Choroid plexus epithelial cell (primary cell): ENCODE data around the gene DCUN1D3.

Source experiments
- DNase-seq: peaks from one replicate; pipeline ENCODE4 v3.0.0-alpha.2; 2010; ENCODE audit warnings: low read depth
- H3K4me3 ChIP-seq: 2 replicates; pipeline ENCODE4 v1.5.1; 2011; ENCODE audit warnings: low read depth, mild to moderate bottlenecking, control low read depth, low read length, moderate library complexity
- CTCF ChIP-seq: conservative IDR thresholded peaks from 2 replicates; pipeline ENCODE4 v1.5.1; 2011; ENCODE audit warnings: low read depth, mild to moderate bottlenecking, control low read depth, inconsistent platforms, low read length, moderate library complexity

DCUN1D3 gene

GRCh38 chr16:20879175-20880040 is 20.8 kb downstream of the DCUN1D3 start:
- H3K4me3 ChIP-seq: no peak overlapping the region
- peak; percentile 70 for DNase-seq
- no peak for TF ChIP-seq CTCF

- DNase-seq: no peak
- no peak overlapping the region for H3K4me3 ChIP-seq
- TF ChIP-seq CTCF: no peak
Measured at GRCh38 chr16:20878682-20879147, 21.4 kb downstream of the DCUN1D3 start.

GRCh38 chr16:20875355-20875650 is 24.9 kb downstream of the DCUN1D3 start:
- no peak for TF ChIP-seq CTCF
- no peak overlapping the region for H3K4me3 ChIP-seq
- DNase-seq: no peak

- no peak for TF ChIP-seq CTCF
- no peak overlapping the region for H3K4me3 ChIP-seq
- peak; percentile 47 for DNase-seq
Measured at GRCh38 chr16:20874088-20874581, 26.0 kb downstream of the DCUN1D3 start.

- TF ChIP-seq CTCF: no peak
- no peak for DNase-seq
- no peak overlapping the region for H3K4me3 ChIP-seq
Measured at GRCh38 chr16:20873331-20873730, 26.8 kb downstream of the DCUN1D3 start.

GRCh38 chr16:20871941-20872815 is 28.0 kb downstream of the DCUN1D3 start:
- no peak for TF ChIP-seq CTCF
- H3K4me3 ChIP-seq: no peak overlapping the region
- no peak for DNase-seq
